Measurements from ENCODE around the gene KLHL30.

The KLHL30 gene

DNA sequence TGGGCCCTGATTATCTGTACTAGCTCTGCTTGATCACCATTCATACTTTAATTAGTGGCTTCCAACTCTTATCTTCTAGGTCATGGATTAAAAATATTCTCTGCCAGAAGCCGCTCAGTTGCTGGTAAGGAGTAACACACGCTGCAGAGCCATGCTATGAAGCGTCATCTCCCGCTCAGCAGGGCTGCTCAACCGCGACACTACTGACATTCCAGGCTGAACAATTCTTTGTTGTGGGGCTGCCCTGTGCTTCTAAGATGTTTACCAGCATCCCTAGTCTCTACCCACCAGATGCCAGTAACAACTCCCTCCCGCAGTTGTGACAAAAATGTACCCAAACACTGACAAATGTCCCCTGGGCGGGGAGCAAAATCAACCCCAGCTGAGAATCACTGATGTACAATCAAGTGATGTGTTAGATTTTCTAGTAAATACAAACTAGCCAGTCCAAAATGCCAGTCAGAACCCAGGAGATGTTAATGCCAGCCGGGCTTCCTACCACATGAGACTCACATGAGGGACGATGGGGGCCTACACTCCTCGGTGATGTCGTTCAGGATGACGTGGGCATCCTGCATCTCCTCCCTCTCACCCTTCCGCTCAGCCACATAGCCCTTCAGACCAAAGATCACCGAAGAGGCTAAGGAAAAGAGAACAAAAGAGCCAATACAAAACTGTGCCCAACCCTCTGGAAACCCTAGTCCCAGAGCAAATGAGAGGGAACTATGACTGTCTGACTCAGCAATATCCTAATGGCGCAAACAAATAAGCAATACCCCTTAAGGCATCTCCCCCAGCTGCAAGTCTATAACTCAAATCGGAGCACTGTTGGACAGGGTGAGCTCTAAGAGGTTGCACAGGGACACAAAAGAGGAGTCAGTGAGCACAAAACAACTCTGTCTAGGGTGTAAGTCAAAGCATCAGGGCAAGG is 49.4 kb downstream of the KLHL30 start:
- DNase-seq = no peak

DNA sequence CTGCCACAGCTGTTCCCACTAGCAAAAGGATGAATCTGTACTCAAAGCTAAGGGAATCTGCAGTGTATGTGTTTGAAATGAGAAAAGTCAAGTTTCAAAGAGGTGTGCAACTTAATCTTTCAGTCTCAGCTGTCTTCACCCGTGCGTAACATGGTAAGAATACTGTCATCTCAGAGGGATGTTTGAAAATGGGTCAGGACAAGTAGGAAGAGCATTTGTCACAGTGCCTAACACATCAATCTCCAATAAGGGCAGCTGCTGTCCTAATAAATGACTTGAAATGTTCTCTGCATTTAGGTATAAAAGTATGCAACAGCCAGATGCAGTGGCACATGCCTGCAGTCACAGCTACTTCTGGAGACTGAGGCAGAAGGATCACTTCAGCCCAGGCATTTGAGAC is 52.0 kb downstream of the KLHL30 start:
- DNase-seq = no peak
